Keratinocyte (primary cell): ENCODE data around the gene CXXC5. TPM values are rescaled to one million over a fixed set of nuclear protein-coding genes. Genes with fewer than 3 reads are reported as not detected.

Experiments used
- DNase-seq: peaks from one replicate; pipeline ENCODE4 v3.0.0-alpha.2; 2011; ENCODE audit warnings: low read depth, missing footprints, low spot score
- FAIRE-seq: peaks from 2 replicates; lab custom pipeline; 2011; peaks lifted over from hg19 to GRCh38; lab: Jason Lieb, UNC
- H2AFZ ChIP-seq: 2 replicates; pipeline ENCODE4 v1.6.0; 2012; ENCODE audit warnings: low read length, control low read depth, inconsistent platforms; ENCODE audit not compliant: control insufficient read depth
- H3K27ac ChIP-seq: 2 replicates; pipeline ENCODE4 v1.5.1; 2011; ENCODE audit warnings: low read length; ENCODE audit not compliant: control insufficient read depth, insufficient read depth
- H3K27me3 ChIP-seq: 3 replicates; pipeline ENCODE4 v1.6.0; 2011; ENCODE audit warnings: low read length; ENCODE audit not compliant: control insufficient read depth, insufficient read depth; ENCODE audit errors: extremely low read depth
- H3K36me3 ChIP-seq, 2 experiments: 2 replicates in 1 of 2; 3 replicates in 1 of 2; pipeline ENCODE4 v1.5.1; 2011; ENCODE audit warnings: low read length in 2 of 2, mild to moderate bottlenecking in 1 of 2; ENCODE audit not compliant: control insufficient read depth in 2 of 2, insufficient read depth in 2 of 2; ENCODE audit errors: extremely low read depth in 1 of 2
- H3K4me1 ChIP-seq: 3 replicates; pipeline ENCODE4 v1.5.1; 2011; ENCODE audit warnings: low read length; ENCODE audit not compliant: control insufficient read depth, insufficient read depth; ENCODE audit errors: extremely low read depth
- H3K4me2 ChIP-seq: 3 replicates; pipeline ENCODE4 v1.6.0; 2011; ENCODE audit warnings: low read depth, low read length; ENCODE audit not compliant: control insufficient read depth, insufficient read depth; ENCODE audit errors: extremely low read depth
- H3K4me3 ChIP-seq, 3 experiments: fragments of 200-600 bp in 1 of 3; sonication (generic) in 1 of 3; 2 replicates in 2 of 3; 3 replicates in 1 of 3; pipeline ENCODE4 v1.5.1; 2011 to 2016; ENCODE audit warnings: low read length in 3 of 3, mild to moderate bottlenecking in 3 of 3, control low read depth in 2 of 3, inconsistent platforms in 1 of 3, low read depth in 1 of 3, mixed read lengths in 1 of 3, mixed run types in 1 of 3, moderate library complexity in 1 of 3; ENCODE audit not compliant: control insufficient read depth in 2 of 3, insufficient read depth in 2 of 3; ENCODE audit errors: extremely low read depth in 1 of 3
- H3K79me2 ChIP-seq: 2 replicates; pipeline ENCODE4 v1.6.0; 2012; ENCODE audit warnings: low read length; ENCODE audit not compliant: control insufficient read depth, insufficient read depth
- H3K9ac ChIP-seq: 3 replicates; pipeline ENCODE4 v1.6.0; 2011; ENCODE audit warnings: low read length; ENCODE audit not compliant: control insufficient read depth, insufficient read depth; ENCODE audit errors: extremely low read depth
- H3K9me1 ChIP-seq: 3 replicates; pipeline ENCODE4 v1.6.0; 2011; ENCODE audit warnings: low read length; ENCODE audit not compliant: control insufficient read depth, insufficient read depth; ENCODE audit errors: extremely low read depth
- H3K9me3 ChIP-seq: 2 replicates; pipeline ENCODE4 v1.5.1; 2012; ENCODE audit warnings: low read depth, low read length; ENCODE audit not compliant: control insufficient read depth
- H4K20me1 ChIP-seq: 3 replicates; pipeline ENCODE4 v1.6.0; 2011; ENCODE audit warnings: low read length; ENCODE audit not compliant: control insufficient read depth, insufficient read depth; ENCODE audit errors: extremely low read depth
- CTCF ChIP-seq, 3 experiments: IDR thresholded peaks in 1 of 3; conservative IDR thresholded peaks in 1 of 3; optimal IDR thresholded peaks in 1 of 3; 2 replicates in 2 of 3; 3 replicates in 1 of 3; pipeline versions ENCODE3 to v1.5.1; 2011; ENCODE audit warnings: low read length in 3 of 3, mild to moderate bottlenecking in 3 of 3, moderate library complexity in 2 of 3, control low read depth in 1 of 3, inconsistent platforms in 1 of 3; ENCODE audit not compliant: insufficient read depth in 2 of 3; ENCODE audit errors: extremely low read depth in 1 of 3
- EZH2 ChIP-seq: IDR thresholded peaks from one replicate; pipeline ENCODE4 v1.6.1; 2012; ENCODE audit warnings: inconsistent platforms, mild to moderate bottlenecking, low read length, moderate library complexity
- dilution Hi-C: fragments of 300-500 bp; cut with MboI; formaldehyde crosslinking; loops from one replicate; pipeline ENCODE4 v1.7.0; 2020; ENCODE audit warnings: low sequenced_read_pairs; ENCODE audit not compliant: extremely low pct_ligation_motif_present
- polyA plus RNA-seq, 5 experiments: library from polyadenylated mRNA; depleted of rRNA in 3 of 5; stranded (reverse) in 3 of 5; stranded (forward) in 1 of 5; unstranded in 1 of 5; fragments of >200 nt; gene quantifications; 1 replicate in 1 of 5; 2 replicates in 3 of 5; 3 replicates in 1 of 5; pipeline versions ENCODE4 v1.2.1 to v1.2.3, GENCODE V29; 2011 to 2012; ENCODE audit warnings: missing spikeins in 2 of 5, low read depth in 1 of 5, low replicate concordance in 1 of 5

Gene CXXC5
- polyA plus RNA-seq, 1 donor (not counting 4 experiments of a cell fraction or from before 2014, with no cell fraction given), result 1.0 TPM

GRCh38 chr5:139651853-139652787 lies 4.0 kb downstream of the CXXC5 start:
- H3K36me3 ChIP-seq, result no peaks in the 10 kb centered on the region
- peaks cover 20% of the 10 kb centered on the region for H3K4me1 ChIP-seq
- dilution Hi-C loops, result no loop called here
- H3K27me3 ChIP-seq, result peaks cover 31% of the 10 kb centered on the region
- FAIRE-seq (no peak), DNase-seq (no peak)
- no peaks in the 10 kb centered on the region for H3K9me3 ChIP-seq
- no peak for TF ChIP-seq CTCF (optimal IDR thresholded peaks at IDR 0.05 in 1 of 3, IDR thresholded peaks at IDR 0.05 in 1 of 3, conservative IDR thresholded peaks at IDR 0.05 in 1 of 3; ENCODE audit: extremely low read depth in 1 of 3, insufficient read depth in 2 of 3, low read length in 3 of 3)
- TF ChIP-seq EZH2, result no peak
- no peaks in the 10 kb centered on the region for H3K79me2 ChIP-seq
- H2AFZ ChIP-seq, result no peak overlapping the region
- H3K9me1 ChIP-seq, result no peaks in the 10 kb centered on the region
- no peak overlapping the region for H3K9ac ChIP-seq
- H3K4me2 ChIP-seq, result peak overlapping the region; percentile 46
- H3K27ac ChIP-seq, result peak overlapping the region; percentile 3
- no peaks in the 10 kb centered on the region for H4K20me1 ChIP-seq
- no peak overlapping the region for H3K4me3 ChIP-seq

GRCh38 chr5:139652788-139653241 lies 4.7 kb downstream of the CXXC5 start:
- no peaks in the 10 kb centered on the region for H4K20me1 ChIP-seq
- no peaks in the 10 kb centered on the region for H3K9me1 ChIP-seq
- H3K9me3 ChIP-seq, result no peaks in the 10 kb centered on the region
- H3K27me3 ChIP-seq, result peaks cover 24% of the 10 kb centered on the region
- H2AFZ ChIP-seq, result no peak overlapping the region
- H3K36me3 ChIP-seq, result no peaks in the 10 kb centered on the region
- no peak for FAIRE-seq
- H3K9ac ChIP-seq, result no peak overlapping the region
- H3K4me2 ChIP-seq, result peak overlapping the region; percentile 46
- H3K79me2 ChIP-seq, result no peaks in the 10 kb centered on the region
- no peak overlapping the region for H3K4me3 ChIP-seq
- no peak for TF ChIP-seq CTCF (optimal IDR thresholded peaks at IDR 0.05 in 1 of 3, IDR thresholded peaks at IDR 0.05 in 1 of 3, conservative IDR thresholded peaks at IDR 0.05 in 1 of 3; ENCODE audit: extremely low read depth in 1 of 3, insufficient read depth in 2 of 3, low read length in 3 of 3)
- TF ChIP-seq EZH2, result no peak
- dilution Hi-C loops, result no loop called here
- peaks cover 20% of the 10 kb centered on the region for H3K4me1 ChIP-seq
- H3K27ac ChIP-seq, result peak overlapping the region; percentile 3
- no peak for DNase-seq
